GM12801 (cell line): ENCODE data around the gene SLC35F3.

ENCODE experiments used
- CTCF ChIP-seq: IDR thresholded peaks from one replicate; pipeline ENCODE4 v1.5.1; 2011; ENCODE audit warnings: control low read depth; ENCODE audit not compliant: insufficient read length; ENCODE audit errors: extremely low read depth

The SLC35F3 gene

GRCh38 chr1:234093107-234093506 lies 188.6 kb downstream of the SLC35F3 start:
- no peak for TF ChIP-seq CTCF

GRCh38 chr1:234093741-234094140 lies 189.3 kb downstream of the SLC35F3 start:
- no peak for TF ChIP-seq CTCF

- no peak for TF ChIP-seq CTCF
These were observed 189.7 kb downstream of the SLC35F3 start for GRCh38 chr1:234094172-234094571.

DNA sequence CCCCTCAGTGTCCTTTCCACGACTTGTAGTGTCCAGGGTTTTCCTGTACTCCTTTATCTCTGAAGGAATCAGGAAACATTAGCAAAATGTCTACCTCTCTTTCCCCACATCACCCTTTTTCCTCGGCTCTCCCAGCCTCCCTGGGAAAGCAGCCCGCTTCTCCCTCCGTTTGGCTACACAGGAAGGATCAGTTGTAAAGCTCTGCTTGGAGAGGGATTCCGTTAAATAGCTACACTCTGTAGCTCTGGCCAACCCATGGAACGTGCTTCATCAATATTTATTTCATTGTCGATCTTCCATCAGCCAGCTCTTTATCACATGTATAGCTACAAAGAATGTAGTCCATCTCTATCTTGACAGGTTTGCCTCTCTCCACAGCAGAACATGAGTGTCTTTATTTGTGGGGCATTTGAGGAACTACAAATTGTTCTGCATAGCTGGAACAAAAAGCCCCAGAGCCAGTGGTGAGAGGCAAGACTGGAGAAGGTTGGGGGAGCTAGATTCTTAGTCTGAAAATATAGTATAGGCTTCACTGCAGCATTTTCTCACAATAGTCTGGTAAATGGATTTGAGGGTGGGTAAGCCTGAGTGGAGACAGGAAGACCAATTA lies 191.8 kb downstream of the SLC35F3 start:
- TF ChIP-seq CTCF = no peak

DNA sequence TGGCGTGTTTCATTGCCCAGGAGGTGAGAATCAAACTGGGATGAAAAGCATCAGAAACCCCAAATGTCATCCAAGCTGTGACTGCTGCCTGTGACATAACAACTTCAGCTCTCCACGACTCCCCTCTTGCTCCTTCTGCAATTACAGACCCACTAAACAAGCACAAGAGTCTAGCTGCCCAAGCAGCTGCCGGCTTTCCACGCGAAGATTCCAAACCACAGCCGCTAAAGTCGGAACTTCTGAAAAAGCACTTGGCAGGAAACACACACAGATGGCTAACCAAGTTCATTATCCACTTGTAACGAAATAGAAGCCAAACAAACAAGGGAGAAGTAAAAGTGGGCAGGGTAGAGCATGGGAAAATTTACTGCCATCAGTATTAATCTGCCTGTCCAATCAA lies 198.1 kb downstream of the SLC35F3 start:
- TF ChIP-seq CTCF = no peak

GRCh38 chr1:234103198-234103597 lies 198.7 kb downstream of the SLC35F3 start:
- no peak for TF ChIP-seq CTCF

DNA sequence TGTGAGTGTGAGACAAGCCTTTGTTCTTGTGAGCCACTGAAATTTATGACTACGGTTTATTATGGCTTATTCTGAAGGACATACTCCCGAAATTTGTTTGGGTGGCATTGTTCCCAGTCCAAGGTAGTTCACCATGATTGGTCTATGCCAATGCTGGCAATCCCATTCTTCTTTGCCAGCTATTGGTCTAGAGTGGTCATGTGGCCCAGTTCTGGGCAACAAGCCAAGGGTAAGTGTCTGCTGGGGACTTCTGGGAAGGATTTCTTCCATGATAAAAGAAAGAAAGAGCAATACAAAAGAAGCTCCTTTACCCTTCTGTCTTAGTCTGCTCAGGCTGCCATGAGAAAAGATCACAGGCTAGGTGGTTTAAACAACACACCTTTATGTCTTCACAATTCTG lies 201.6 kb downstream of the SLC35F3 start:
- TF ChIP-seq CTCF = no peak
